ENCODE results near the gene SRP54.
"Not testable (repeated sequence)": the region's sequence is repeated elsewhere in the genome, so short reads cannot be mapped to it uniquely, and the experiment has no call there.

Gene SRP54

DNA sequence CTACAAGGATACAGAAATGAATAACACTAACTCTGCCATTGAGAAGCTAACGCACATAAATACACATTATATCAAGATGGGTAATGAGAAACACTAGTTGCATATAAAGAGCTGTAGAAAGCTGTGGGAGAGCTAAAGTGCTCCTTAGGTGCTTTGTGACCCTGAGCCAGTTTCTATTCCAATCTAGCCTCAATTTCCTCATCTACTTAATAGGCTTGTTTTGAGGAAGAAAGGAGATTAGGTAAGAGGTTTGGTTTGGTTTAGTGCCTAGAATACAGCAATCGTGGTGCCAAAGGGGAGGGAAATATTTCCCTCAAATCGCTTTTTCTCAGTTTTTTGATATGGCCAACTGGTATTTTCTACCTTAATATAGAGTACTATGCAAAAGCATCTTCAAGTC, 994 bp downstream of the SRP54 start:
- no peak for DNase-seq (ENCODE audit: low read depth)

DNA sequence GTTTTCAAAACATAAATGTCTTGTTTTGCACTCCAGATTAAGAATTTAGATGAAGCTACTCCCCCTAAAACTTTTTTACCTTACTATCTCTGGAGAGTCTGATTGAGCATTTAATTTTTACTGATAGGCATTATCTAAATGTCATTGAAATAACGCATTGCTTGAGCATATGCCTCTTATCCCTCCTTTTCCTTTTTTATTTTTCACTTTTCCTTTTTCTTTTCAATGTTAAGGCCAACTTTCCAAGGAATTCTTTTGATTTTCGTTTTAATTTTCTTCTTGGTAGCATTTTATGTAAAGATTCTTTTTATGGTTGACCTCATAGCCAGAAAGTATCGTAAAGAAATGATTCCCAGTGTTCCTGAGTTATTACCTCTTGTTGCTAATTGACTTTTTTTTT, 2.9 kb downstream of the SRP54 start:
- DNase-seq (ENCODE audit: low read depth): no peak

DNA sequence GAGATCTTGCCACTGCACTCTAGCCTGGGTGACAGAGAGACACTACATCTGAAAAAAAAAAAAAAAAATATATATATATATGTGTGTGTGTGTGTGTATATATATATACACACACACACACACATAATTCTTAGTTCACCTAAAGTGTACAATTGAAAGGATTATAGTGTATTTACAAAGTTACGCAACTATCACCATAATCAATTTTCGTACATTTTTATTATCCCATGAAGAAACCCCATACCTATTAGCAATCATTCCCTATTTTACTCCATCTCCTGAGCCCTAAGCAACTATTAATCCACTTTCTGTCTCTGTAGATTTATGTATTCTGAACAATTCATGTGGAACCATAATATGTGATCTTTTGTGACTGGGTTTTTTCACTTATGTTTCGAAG, 4.4 kb downstream of the SRP54 start:
- no peak for DNase-seq (ENCODE audit: low read depth)

DNA sequence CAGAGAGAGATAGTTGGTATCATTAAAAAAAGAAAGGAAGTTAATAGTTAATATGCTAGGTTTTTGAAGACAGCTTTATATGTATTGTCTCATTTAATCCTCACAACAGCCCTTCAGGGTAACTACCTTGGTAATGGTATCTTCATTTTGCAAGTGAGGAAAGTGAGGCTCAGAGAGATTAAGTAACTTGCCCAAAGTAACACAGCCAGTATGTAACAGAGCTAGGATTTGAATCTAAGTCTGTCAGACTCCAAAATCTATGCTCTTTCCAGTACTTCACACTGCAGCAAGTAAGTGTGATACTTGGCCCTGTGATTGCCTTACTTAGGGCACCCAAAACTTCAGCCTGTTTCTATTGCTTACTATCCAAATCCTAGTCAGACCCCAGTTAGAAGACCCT, 7.0 kb downstream of the SRP54 start:
- DNase-seq (ENCODE audit: low read depth): no peak

DNA sequence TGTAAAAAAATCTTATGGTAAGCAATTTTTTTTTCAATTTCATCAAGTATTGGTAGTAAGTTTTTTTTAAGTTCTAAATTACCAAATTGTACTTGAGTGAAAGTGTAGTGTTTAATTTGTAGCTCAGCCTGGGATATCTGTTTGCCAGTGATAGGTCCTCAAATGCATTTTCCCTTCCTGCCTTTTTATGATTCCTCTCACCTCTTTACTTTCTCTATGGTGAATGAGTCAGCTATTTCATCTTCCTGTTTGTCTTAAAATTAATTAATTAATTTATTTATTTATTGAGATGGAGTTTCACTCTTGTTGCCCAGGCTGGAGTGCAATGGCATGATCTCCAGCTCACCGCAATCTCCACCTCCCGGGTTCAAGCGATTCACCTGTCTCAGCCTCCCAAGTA, 10.6 kb downstream of the SRP54 start:
- DNase-seq (ENCODE audit: low read depth): no peak

DNA sequence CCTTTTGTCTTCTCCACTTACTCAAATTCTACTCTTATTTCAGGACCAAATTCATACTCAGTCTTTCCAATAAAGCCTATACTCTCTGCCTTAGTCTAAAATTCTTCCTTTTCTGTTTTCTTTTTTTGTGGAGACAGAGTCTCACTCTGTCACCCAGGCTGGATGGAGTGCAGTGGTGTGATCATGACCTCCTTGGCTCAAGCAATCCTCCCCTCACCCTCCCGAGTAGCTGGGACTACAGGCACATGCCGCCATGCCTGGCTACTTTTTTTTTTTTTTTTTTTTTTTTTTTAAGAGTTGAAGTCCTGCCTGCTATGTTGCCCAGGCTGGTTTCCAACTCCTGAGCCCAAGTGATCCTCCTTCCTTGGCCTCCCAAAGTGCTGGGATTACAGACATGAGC, 11.9 kb downstream of the SRP54 start:
- no peak for DNase-seq (ENCODE audit: low read depth)

DNA sequence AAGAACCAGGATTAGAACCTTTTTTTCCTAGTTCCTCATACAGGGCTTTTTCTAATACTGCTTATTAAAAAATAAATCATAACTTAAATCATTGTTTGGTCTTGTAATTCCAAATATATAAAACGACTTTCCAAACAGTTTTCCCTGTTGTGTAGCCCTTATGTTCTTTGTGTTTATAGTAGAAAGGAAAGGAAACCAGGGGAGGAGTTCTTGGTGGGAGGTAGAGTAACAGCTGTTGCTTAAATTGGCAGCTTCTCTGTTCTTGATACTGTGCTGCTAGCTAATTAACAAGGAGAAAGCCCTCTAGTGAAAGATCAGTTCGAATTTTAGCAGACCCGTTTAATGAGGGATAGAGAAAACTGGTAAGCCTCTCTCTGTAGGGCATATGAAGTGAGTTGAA, 15.0 kb downstream of the SRP54 start:
- peak; percentile 22 for DNase-seq (ENCODE audit: low read depth)

DNA sequence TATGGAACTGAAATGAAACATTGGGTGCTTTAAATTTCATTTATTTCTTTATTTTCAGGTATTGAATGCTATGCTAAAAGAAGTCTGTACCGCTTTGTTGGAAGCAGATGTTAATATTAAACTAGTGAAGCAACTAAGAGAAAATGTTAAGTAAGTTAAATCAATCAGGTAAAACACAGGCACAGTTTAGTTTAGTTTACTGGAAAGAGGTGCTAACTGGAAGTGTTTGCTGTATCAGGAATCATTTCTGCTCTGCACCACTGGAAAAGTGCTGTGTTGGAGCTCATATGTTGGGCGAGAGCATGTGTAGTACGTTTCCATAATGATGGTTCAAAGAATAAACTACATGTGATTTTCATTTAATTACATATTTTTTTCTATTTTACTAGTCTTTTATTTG, 16.7 kb downstream of the SRP54 start:
- no peak for DNase-seq (ENCODE audit: low read depth)

DNA sequence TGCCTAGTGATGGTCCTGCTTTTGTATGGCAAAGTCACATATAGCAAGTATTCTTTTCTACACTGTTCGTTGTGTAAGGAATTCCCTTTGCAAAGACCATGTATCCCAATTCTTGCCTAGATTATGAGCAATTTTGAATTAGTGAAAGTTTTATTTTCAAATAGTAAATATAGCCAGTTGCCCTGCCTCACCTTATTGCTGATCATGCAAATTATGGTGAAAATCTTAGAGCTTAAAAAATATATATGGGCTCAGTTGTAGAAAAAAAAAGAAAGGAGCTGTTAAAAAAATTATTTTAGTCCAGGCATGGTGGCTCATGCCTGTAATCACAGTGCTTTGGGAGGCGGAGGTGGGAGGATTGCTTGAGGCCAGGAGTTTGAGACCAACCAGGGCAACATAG, 18.8 kb downstream of the SRP54 start:
- no peak for DNase-seq (ENCODE audit: low read depth)

DNA sequence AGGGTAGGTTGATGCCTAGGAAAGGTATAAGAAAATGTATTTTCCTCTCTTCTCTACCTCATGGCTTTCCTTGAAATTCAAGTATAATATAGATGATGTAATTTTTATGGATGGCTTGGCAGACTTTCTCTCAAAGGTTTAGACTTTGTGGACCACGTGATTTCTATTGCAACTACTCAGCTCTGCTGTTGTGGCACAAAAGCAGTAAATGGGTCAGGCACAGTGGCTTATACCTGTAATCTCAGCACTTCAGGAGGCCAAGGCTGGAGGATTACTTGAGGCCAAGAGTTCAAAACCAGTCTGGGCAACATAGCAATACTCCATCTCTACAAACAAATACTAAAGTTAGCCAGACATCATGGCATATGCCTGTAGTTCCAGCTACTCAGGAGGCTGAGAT, 22.0 kb downstream of the SRP54 start:
- no peak for DNase-seq (ENCODE audit: low read depth)

DNA sequence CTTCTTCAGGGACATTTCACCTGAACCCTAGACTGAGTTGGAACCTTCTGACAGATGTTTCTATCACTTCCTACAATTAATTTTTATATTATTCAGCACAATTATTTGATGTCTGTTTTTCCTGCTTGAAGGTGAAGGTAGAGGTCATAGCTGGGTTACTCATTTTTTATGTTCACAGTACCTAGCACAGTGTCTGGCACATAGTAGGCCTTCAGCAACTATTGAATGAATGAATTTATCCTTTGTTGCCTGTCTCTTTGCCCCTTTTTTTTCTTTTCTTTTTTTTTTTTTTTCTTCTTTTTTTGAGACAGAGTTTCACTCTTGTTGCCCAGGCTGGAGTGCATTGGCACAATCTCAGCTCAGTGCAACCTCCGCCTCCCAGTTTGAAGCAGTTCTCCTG, 33.8 kb downstream of the SRP54 start:
- no peak for DNase-seq (ENCODE audit: low read depth)

DNA sequence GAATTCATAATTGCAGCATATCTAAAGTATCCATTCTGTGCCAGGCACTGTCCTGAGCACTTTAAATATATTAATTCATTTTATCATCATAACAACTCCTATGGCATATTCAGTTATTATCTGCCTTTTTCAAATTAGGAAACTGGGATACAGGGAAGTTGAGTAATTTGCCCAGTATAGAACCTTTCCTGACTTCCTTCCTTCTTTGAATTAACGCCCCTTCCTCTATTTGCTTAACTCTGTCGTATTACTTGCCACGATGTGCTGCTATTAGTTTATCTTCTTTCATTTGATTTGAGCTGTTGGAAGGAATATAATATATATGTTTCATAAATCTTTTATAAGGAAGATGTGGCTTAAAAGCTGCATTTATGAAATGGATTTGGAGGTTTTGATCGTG, 37.9 kb downstream of the SRP54 start:
- no peak for DNase-seq (ENCODE audit: low read depth)

DNA sequence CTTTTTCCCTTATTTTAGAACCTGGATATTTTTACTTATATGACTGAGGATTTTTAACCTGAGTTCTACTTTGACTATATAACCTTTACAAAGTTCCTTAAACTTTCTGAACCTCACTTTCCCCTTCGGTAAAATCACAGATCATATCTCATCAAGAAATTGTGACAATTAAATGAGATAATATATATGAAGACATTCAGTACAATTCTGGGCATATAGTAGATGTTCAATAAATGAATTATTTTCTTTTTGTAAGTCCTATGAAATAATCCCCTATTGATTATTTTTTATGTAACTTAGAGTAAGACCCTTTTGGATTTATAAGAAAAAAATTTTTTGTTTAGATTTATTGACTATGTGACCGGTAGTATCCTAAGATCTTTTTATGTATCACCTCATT, 45.6 kb downstream of the SRP54 start:
- no peak for DNase-seq (ENCODE audit: low read depth)

DNA sequence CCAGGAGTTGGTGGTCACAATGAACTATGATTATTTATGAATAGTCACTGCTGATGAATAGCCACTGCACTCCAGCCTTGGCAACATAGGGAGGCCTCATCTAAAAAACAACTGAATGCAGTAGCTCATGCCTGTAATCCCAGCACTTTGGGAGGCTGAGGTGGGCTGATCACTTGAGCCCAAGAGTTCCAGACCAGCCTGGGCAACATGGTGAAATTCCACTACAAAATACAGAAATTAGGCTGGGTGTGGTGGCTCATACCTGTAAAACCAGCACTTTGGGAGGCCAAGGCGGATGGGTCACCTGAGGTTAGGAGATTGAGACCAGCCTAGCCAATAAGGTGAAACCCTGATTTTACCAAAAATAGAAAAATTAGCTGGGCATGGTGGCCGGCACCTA, 49.8 kb downstream of the SRP54 start:
- DNase-seq (ENCODE audit: low read depth): no peak

DNA sequence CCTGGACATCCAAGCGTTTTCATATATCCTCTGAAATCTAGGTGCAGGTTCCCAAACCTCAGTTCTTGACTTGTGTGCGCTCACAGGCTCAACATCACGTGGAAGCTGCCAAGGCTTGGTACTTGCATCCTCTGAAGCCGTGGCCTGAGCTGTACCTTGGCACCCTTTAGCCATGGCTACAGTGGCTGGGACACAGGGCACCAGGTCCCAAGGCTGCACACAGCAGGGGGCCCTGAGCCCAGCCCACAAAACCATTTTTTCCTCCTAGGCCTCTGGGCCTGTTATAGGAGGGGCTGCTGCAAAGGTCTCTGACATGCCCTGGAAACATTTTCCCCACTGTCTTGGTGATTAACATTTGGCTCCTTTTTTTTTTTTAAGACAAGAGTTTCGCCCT, 51.6 kb downstream of the SRP54 start:
- DNase-seq (ENCODE audit: low read depth): no peak

DNA sequence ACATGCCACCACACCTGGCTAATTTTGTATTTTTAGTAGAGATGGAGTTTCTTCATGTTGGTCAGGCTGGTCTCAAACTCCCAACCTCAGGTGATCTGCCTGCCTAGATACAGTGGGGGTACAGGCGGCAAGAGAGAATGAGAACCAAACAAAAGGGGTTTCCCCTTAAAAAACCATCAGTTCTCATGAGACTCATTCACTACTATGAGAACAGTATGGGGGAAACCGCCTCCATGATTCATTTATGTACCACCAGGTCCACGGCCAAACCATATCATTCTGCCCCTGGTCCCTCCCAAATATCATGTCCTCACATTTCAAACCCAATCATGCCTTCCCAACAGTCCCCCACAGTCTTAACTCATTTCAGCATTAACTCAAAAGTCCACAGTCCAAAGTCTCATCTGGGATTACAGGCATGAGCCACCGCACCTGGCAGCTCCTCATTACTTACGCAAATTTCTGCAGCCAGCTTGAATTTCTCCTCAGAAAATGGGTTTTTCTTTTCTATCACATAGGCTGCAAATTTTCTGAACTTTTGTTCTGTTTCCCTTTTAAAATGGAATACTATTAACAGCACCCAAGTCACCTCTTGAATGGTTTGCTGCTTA, 52.3 kb downstream of the SRP54 start:
- not testable (repeated sequence) for DNase-seq (ENCODE audit: low read depth)

DNA sequence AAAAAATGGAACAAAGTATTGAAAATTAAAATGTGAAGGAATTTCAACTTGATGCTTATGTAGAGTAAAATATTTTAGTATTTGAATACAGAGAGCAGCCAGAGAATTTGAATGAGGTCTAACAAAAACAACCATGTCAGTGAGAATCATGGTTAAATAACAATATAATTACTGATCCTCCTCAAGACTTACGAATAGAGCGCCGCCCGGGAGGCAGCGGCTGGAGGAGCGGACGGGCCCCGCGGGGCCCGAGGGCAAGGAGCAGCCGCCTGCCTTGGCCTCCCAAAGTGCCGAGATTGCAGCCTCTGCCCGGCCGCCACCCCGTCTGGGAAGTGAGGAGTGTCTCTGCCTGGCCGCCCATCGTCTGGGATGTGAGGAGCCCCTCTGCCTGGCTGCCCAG, 55.5 kb downstream of the SRP54 start:
- DNase-seq (ENCODE audit: low read depth): not testable (repeated sequence)

DNA sequence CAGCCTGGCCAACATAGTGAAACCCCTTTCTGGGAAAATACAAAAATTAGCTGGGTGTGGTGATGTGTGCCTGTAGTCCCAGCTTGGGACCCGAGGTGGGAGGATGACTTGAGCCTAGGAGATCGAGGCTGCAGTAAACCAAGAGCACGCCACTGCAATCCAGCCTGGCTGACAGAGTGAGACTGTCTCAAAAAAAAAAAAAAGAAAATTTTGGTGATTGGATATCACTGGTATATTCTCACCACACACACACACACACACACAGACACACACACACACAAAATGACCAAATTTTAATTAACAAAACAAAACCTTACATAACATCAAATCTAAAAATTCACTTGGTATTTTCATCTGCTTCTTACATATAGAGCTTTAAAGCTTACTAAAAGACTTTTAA, 59.8 kb downstream of the SRP54 start:
- DNase-seq (ENCODE audit: low read depth): no peak

DNA sequence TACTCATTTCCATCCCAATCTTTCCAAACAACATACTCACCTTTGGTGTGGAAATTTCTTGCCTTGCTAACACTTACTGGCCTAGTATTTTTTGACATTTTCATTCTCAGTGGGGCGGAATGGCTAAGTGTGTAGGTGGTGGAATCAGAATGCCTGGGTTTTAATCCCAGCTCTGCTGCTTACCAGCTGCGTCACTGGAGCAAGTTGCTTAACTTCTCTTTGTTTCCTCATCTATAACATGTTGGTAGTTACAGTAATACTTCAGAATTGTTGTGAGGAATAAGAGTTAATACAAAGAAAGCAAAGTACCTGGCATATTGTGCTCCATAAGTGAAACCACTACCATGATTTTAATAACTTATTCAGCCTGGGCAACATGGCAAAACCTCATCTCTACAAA, 60.3 kb downstream of the SRP54 start:
- DNase-seq (ENCODE audit: low read depth): peak; percentile 42

DNA sequence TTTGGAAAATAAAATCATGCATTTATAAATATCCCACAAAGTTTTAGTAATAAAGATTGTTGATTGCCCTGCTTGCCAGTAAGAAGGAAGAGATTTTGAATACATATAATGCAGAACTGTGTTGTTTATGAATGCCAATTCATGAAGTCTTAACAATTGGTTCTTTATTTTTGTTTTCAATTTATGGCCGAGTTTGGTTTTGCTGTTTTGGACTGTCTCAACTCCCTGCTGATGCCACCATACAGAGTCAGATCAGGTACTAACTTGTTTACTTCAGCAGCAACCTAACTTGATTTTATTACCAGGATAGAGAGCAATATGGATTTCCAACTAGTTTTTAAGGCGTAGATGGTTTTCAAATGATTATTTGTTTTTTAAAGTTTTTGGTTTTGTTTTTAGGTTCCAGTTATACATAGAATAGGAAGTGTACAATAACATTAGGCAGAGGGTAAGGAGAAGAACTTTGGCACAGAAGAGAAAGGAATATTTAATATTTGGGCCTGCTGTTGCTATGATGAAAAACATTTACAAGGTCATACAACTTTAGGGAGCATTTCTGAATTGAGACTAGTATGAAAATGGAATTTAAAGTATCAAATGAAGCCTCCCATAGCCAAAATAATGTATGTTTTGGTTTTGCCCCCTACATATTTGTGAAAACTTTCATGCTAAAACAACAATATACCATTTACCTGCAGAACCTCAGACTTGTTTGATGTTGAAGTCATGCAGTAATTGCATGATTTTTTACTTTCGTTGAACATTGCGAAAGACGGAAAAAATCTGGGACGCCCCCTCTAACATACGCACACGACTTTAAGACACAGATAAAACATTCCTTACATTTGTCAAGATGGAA, 62.4 kb downstream of the SRP54 start:
- peak; percentile 84 for DNase-seq (ENCODE audit: low read depth)

DNA sequence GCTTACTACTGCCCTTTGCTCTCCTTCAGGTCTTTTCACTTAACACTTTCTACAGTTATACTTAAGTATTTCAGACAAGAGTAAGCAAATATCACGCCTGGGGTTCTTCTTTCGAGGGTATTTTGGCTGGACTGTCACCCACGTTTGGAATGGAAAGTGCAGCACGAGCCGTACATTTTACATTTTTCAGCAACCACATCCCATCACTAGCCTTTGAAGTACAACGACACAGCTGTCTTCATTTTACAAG, 62.9 kb downstream of the SRP54 start:
- no peak for DNase-seq (ENCODE audit: low read depth)

DNA sequence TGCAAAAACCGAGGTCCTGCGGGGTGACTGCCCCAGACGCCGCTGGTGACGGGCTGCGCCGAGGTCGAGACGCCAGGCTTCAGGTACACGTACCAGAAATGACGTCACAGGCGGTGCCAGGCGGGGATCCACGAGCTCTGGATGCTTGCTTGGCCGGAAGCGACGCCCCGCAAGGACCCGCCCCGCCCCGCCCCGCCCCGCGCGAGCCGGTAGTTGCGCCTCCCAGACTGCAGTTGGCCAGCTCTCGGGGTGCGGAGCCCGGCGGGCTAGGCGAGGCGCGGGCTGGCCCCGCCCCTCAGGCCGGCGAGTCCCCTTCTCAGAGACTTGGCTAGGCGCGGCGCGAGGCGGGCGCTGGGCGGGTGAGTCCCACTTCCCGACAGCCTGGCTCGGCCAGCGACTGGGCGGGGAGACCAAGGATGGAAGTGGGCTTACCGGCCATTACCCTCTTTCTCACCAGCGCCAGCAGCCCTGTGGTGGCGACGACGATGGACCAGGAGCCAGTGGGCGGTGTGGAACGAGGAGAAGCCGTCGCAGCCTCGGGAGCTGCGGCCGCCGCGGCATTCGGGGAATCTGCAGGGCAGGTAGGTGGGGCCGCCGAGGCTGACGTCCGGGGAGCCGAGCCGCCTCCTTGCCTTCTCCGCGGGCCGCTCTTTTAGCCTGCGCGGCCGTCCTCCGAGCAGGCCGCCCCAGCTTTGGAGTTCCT, 63.4 kb downstream of the SRP54 start, which contains the start of gene FAM177A1:
FAM177A1 (plus strand) TSS at position 225 of the 703 bp plus-strand sequence; CDS start at position 417, 192 bp downstream.
- DNase-seq (ENCODE audit: low read depth): peak; percentile 99

DNA sequence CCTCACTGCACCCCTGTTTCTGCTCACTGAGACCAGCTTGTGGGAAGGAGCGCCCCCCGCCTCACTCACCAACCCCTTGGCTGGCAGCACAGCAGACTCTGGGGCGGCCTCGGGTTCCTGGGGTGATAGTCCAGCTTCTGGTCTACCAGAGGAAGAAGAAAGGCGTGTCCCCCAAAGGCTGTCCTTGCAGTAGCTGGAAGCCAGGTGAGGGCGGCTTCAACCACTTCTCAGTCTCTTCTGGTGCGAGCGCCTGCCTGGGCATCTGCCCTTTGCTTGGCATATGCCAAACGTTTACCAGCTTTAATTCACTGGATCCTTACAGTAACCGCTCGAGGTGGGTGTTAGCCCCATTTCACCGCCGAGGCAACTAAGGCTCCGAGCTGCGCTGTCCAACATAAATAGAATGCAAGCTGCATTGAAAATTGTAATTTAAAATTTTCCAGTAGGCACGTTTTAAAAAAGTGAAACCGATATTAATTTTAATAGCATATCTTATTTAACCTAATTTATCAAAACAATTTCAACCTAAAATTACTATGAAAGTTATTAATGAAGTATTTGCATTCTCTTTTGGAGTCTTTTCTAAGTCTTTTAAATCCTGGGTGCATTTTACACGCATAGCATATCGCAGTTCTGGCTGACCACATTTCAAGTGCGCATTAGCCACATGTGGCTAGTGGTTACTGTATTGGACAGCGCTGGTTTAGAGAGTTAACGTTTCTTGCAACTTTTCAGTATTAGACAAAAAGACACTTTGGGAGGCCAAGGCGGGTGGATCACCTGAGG, 64.2 kb downstream of the SRP54 start:
- peak; percentile 56 for DNase-seq (ENCODE audit: low read depth)
